K562 (cell line): Measurements from ENCODE around the gene TMEM185A. TPM values are rescaled to one million over a fixed set of nuclear protein-coding genes. Genes with fewer than 3 reads are reported as not detected.

Source experiments
- ATAC-seq: fragments of 200-7000 bp; cut with Tn5 transposase; 3 replicates; pipeline ENCODE4 v1.9.1; 2020; ENCODE audit warnings: moderate library complexity
- BruUV-seq: library from RNA; stranded (reverse); fragments of 400-500 nt; replicated peaks from 2 replicates; lab custom pipeline; 2021; lab: Mats Ljungman, UMichigan
- CTCF ChIA-PET: fragments of 300-600 bp; formaldehyde crosslinking; extraction: SDS; loops from one replicate; lab custom pipeline; 2021; ENCODE audit warnings: low intra/inter-chr PET ratio; lab: Yijun Ruan, JAX
- POLR2A ChIA-PET: fragments of 300-600, 350-650 bp; sonication (Branson Sonifier 250); formaldehyde crosslinking; extraction: SDS; loops from one replicate; lab custom pipeline; 2021; ENCODE audit warnings: antibody characterized with exemption, inconsistent platforms; lab: Yijun Ruan, JAX
- DNase-seq, 4 experiments: peaks; one replicate each; pipeline versions ENCODE4 v3.0.0 to v3.0.0-alpha.2; 2011 to 2018; ENCODE audit warnings: low spot score in 3 of 4, mixed read lengths in 3 of 4; ENCODE audit errors: extremely low read depth in 1 of 4
- FAIRE-seq: peaks from 2 replicates; lab custom pipeline; 2011; peaks lifted over from hg19 to GRCh38; lab: Jason Lieb, UNC
- H2AFZ ChIP-seq: 2 replicates; pipeline ENCODE4 v1.6.0; 2011; ENCODE audit warnings: low read depth, low read length, control low read depth, inconsistent platforms
- H3K27ac ChIP-seq: fragments of 200-600 bp; 3 replicates; pipeline ENCODE4 v1.8.0; 2011; ENCODE audit warnings: low read depth, mild to moderate bottlenecking, control low read depth, inconsistent platforms, low read length, moderate library complexity, mixed read lengths; ENCODE audit errors: extremely low read depth
- H3K27me3 ChIP-seq, 2 experiments: fragments of 300-600 bp in 1 of 2; 2 replicates in 1 of 2; 3 replicates in 1 of 2; pipeline versions ENCODE4 v1.6.0 to v1.8.0; 2011; ENCODE audit warnings: inconsistent platforms in 2 of 2, low read length in 2 of 2, mild to moderate bottlenecking in 1 of 2, mixed read lengths in 1 of 2, moderate library complexity in 1 of 2; ENCODE audit not compliant: control insufficient read depth in 2 of 2, insufficient read depth in 2 of 2
- H3K36me3 ChIP-seq: fragments of 300-600 bp; 3 replicates; pipeline ENCODE4 v1.8.0; 2011; ENCODE audit warnings: mild to moderate bottlenecking, low read length, inconsistent platforms; ENCODE audit not compliant: control insufficient read depth, insufficient read depth
- H3K4me1 ChIP-seq, 2 experiments: fragments of 200-600 bp in 1 of 2; replicated peaks in 1 of 2; 2 replicates in 1 of 2; 3 replicates in 1 of 2; pipeline versions ENCODE4 v1.5.1 to v1.8.0; 2011; ENCODE audit warnings: inconsistent platforms in 2 of 2, low read length in 2 of 2, mild to moderate bottlenecking in 1 of 2, mixed read lengths in 1 of 2, moderate library complexity in 1 of 2; ENCODE audit not compliant: control insufficient read depth in 2 of 2, insufficient read depth in 2 of 2
- H3K4me2 ChIP-seq: 2 replicates; pipeline ENCODE4 v1.6.1; 2011; ENCODE audit warnings: low read length, control low read depth, inconsistent platforms, mixed read lengths; ENCODE audit not compliant: insufficient read depth
- H3K4me3 ChIP-seq: fragments of 200-600 bp; sonication (generic), shearing (Covaris generic); 2 replicates; pipeline ENCODE4 v1.5.1; 2016; ENCODE audit warnings: control low read depth, inconsistent platforms
- H3K79me2 ChIP-seq: fragments of 200-600 bp; 3 replicates; pipeline ENCODE4 v1.8.0; 2011; ENCODE audit warnings: low read length, inconsistent platforms; ENCODE audit not compliant: control insufficient read depth, insufficient read depth
- H3K9ac ChIP-seq, 2 experiments: 2 replicates each; pipeline versions ENCODE4 v1.6.0 to v1.6.1; 2011; ENCODE audit warnings: low read depth in 2 of 2, low read length in 2 of 2, control low read depth in 1 of 2, inconsistent platforms in 1 of 2, mild to moderate bottlenecking in 1 of 2, mixed read lengths in 1 of 2; ENCODE audit not compliant: insufficient read depth in 1 of 2
- H3K9me1 ChIP-seq: one replicate; pipeline ENCODE4 v1.6.0; 2011; ENCODE audit warnings: inconsistent platforms, mild to moderate bottlenecking, low read length, moderate library complexity; ENCODE audit not compliant: control insufficient read depth, insufficient read depth
- H3K9me3 ChIP-seq: replicated peaks from 2 replicates; pipeline ENCODE4 v1.5.1; 2011; ENCODE audit warnings: low read depth, low read length, inconsistent platforms; ENCODE audit not compliant: control insufficient read depth, insufficient read depth
- H4K20me1 ChIP-seq: replicated peaks from 2 replicates; pipeline ENCODE4 v1.6.1; 2011; ENCODE audit warnings: low read length, inconsistent platforms, mixed read lengths; ENCODE audit not compliant: control insufficient read depth, insufficient read depth
- BMI1 ChIP-seq: fragments of 150-350 bp; IDR thresholded peaks from 2 replicates; pipeline ENCODE4 v1.6.1; 2014; ENCODE audit warnings: low read length
- ELF4 ChIP-seq: fragments of 450-650 bp; formaldehyde crosslinking; IDR thresholded peaks from 2 replicates; pipeline ENCODE4 v1.4.0; 2022; ENCODE audit warnings: missing genetic modification characterization
- EWSR1 ChIP-seq: fragments of 450-650 bp; IDR thresholded peaks from 2 replicates; pipeline ENCODE4 v1.6.1; 2018; ENCODE audit warnings: borderline replicate concordance, mild to moderate bottlenecking, low read depth, moderate library complexity; ENCODE audit not compliant: partially characterized antibody
- FOXM1 ChIP-seq, 2 experiments: fragments of 450-650 bp in 1 of 2; sonication (generic) in 1 of 2; formaldehyde crosslinking in 1 of 2; IDR thresholded peaks; 2 replicates each; pipeline versions ENCODE4 v1.6.1 to v1.9.0; 2017 to 2022; ENCODE audit warnings: low read depth in 2 of 2, mild to moderate bottlenecking in 2 of 2, missing genetic modification reagents in 1 of 2, moderate library complexity in 1 of 2
- FOXP1 ChIP-seq: sonication (generic); formaldehyde crosslinking; IDR thresholded peaks from 2 replicates; pipeline ENCODE4 v1.8.0; 2022; ENCODE audit warnings: mild to moderate bottlenecking, missing genetic modification reagents
- IRF2 ChIP-seq: sonication (generic); formaldehyde crosslinking; IDR thresholded peaks from 2 replicates; pipeline ENCODE4 v1.8.1; 2022; ENCODE audit warnings: mild to moderate bottlenecking, missing genetic modification reagents
- LARP7 ChIP-seq: fragments of 450-650 bp; IDR thresholded peaks from 2 replicates; pipeline ENCODE4 v1.6.1; 2016
- MEIS2 ChIP-seq: fragments of 450-650 bp; IDR thresholded peaks from 2 replicates; pipeline ENCODE4 v1.6.1; 2014; ENCODE audit warnings: mild to moderate bottlenecking; ENCODE audit not compliant: partially characterized antibody
- NRF1 ChIP-seq, 2 experiments: fragments of 450-650 bp; IDR thresholded peaks in 1 of 2; conservative IDR thresholded peaks in 1 of 2; 2 replicates each; pipeline ENCODE4 v1.6.1; 2014; ENCODE audit warnings: mild to moderate bottlenecking in 2 of 2
- PPARD ChIP-seq: fragments of 250-450 bp; sonication (Bioruptor Pico); IDR thresholded peaks from 2 replicates; pipeline ENCODE4 v1.8.0; 2022; ENCODE audit warnings: inconsistent platforms, mild to moderate bottlenecking, moderate library complexity
- TEAD1 ChIP-seq, 2 experiments: fragments of 450-650 bp in 1 of 2; sonication (generic) in 1 of 2; formaldehyde crosslinking; IDR thresholded peaks; 2 replicates each; pipeline versions ENCODE4 v1.4.0 to v1.8.0; 2020 to 2022; ENCODE audit warnings: mild to moderate bottlenecking in 2 of 2, missing genetic modification reagents in 1 of 2
- XRCC4 ChIP-seq: IDR thresholded peaks from one replicate; pipeline ENCODE4 v1.6.1; 2011; ENCODE audit not compliant: insufficient read depth, insufficient read length; ENCODE audit errors: extremely low read depth
- in situ Hi-C: fragments of 300-500 bp; cut with MboI; formaldehyde crosslinking; loops from 4 replicates; pipeline ENCODE4 v1.15.0; 2018; ENCODE audit warnings: inconsistent platforms, mixed read lengths
- intact Hi-C: fragments of 100-400 bp; cut with micrococcal nuclease; formaldehyde crosslinking; loops from 2 replicates; pipeline ENCODE4 v1.14.2; 2022
- polyA plus RNA-seq, 8 experiments: library from polyadenylated mRNA; depleted of rRNA in 4 of 8; stranded (reverse) in 5 of 8; unstranded in 3 of 8; fragments of >200 nt; fragmentation: Nextera tagmentation in 2 of 8; fragmentation: Illumina TruSeq in 1 of 8; extraction: Ambion mirVana in 2 of 8; extraction: Trizol in 1 of 8; gene quantifications; 2 replicates each; pipeline versions ENCODE4 v1.2.1 to v1.2.3, GENCODE V29; 2011 to 2014; ENCODE audit warnings: inconsistent platforms in 1 of 8, missing spikeins in 1 of 8
- total RNA-seq, 7 experiments: library from RNA; depleted of rRNA in 6 of 7; stranded (reverse); fragments of >200 nt in 6 of 7; fragmentation: Illumina TruSeq in 2 of 7; extraction: Trizol in 2 of 7; gene quantifications; 2 replicates each; pipeline versions ENCODE4 v1.2.1 to v1.2.3, GENCODE V29; 2011 to 2021; ENCODE audit warnings: low replicate concordance in 1 of 7
- TF ChIP-seq, protein P1 (sequence below): sonication (generic); formaldehyde crosslinking; IDR thresholded peaks from 2 replicates; pipeline ENCODE4 v1.8.0; 2022; ENCODE audit warnings: mild to moderate bottlenecking, missing genetic modification reagents
- TF ChIP-seq, protein P2 (sequence below), 3 experiments: IDR thresholded peaks in 2 of 3; conservative IDR thresholded peaks in 1 of 3; 2 replicates each; pipeline ENCODE4 v1.5.1; 2011 to 2012; ENCODE audit warnings: low read length in 3 of 3, mild to moderate bottlenecking in 3 of 3, control low read depth in 2 of 3, improper control_type of control experiment in 1 of 3, inconsistent platforms in 1 of 3, low read depth in 1 of 3, mixed read lengths in 1 of 3, moderate library complexity in 1 of 3; ENCODE audit not compliant: insufficient read depth in 2 of 3
- TF ChIP-seq, protein P3 (sequence below), 2 experiments: fragments of 450-650 bp; IDR thresholded peaks; 2 replicates each; pipeline ENCODE4 v1.6.1; 2018; ENCODE audit warnings: mild to moderate bottlenecking in 2 of 2, low read depth in 1 of 2; ENCODE audit not compliant: partially characterized antibody in 2 of 2

The TMEM185A gene
- total and polyA plus RNA-seq, 9 of the 15 experiments (the other 6 are each of a cell fraction or from before 2014, with no cell fraction given): 0.97 to 13.7 (median 5.4) TPM

DNA sequence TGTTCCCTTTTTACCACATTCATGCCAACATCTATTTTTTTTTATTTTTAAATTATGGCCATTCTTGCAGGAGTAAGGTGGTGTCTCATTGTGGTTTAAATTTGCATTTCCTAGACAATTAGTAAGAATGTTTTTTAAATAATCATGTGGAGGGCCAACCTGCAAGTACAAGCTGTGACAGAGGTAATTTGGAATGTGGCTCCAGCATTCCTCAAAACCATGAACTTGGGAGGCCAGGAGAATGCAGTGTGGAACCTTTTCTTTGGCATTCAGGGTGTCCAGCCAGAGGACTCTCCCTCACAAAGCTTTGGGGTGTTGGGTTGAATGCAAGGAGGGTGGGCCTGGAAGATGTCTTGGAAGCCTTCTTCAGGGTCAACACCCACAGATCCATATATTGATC lies 7.3 kb upstream of the TMEM185A start:
- BruUV-seq: no TSS peak
- in situ Hi-C loops: loop anchor here (25.0 kb wide), 1 partner anchor 127 kb away; the partner anchor contains the start of gene IDS
- no peak for TF ChIP-seq LARP7
- no peak for TF ChIP-seq IRF2
- TF ChIP-seq, protein P1, sequence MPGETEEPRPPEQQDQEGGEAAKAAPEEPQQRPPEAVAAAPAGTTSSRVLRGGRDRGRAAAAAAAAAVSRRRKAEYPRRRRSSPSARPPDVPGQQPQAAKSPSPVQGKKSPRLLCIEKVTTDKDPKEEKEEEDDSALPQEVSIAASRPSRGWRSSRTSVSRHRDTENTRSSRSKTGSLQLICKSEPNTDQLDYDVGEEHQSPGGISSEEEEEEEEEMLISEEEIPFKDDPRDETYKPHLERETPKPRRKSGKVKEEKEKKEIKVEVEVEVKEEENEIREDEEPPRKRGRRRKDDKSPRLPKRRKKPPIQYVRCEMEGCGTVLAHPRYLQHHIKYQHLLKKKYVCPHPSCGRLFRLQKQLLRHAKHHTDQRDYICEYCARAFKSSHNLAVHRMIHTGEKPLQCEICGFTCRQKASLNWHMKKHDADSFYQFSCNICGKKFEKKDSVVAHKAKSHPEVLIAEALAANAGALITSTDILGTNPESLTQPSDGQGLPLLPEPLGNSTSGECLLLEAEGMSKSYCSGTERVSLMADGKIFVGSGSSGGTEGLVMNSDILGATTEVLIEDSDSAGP: no peak
- TF ChIP-seq, protein P2, sequence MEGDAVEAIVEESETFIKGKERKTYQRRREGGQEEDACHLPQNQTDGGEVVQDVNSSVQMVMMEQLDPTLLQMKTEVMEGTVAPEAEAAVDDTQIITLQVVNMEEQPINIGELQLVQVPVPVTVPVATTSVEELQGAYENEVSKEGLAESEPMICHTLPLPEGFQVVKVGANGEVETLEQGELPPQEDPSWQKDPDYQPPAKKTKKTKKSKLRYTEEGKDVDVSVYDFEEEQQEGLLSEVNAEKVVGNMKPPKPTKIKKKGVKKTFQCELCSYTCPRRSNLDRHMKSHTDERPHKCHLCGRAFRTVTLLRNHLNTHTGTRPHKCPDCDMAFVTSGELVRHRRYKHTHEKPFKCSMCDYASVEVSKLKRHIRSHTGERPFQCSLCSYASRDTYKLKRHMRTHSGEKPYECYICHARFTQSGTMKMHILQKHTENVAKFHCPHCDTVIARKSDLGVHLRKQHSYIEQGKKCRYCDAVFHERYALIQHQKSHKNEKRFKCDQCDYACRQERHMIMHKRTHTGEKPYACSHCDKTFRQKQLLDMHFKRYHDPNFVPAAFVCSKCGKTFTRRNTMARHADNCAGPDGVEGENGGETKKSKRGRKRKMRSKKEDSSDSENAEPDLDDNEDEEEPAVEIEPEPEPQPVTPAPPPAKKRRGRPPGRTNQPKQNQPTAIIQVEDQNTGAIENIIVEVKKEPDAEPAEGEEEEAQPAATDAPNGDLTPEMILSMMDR (IDR thresholded peaks at IDR 0.05 in 2 of 3, conservative IDR thresholded peaks at IDR 0.05 in 1 of 3; ENCODE audit: insufficient read depth in 2 of 3, low read depth in 1 of 3, low read length in 3 of 3): no peak
- TF ChIP-seq EWSR1: no peak
- TF ChIP-seq FOXM1 (IDR thresholded peaks at IDR 0.05; ENCODE audit: low read depth): no peak
- no peak for TF ChIP-seq FOXM1 (CRISPR knock-in tag; IDR thresholded peaks at IDR 0.05; ENCODE audit: low read depth)
- no peak for TF ChIP-seq FOXP1 (CRISPR knock-in tag)
- no peak for TF ChIP-seq NRF1 (conservative IDR thresholded peaks at IDR 0.05 in 1 of 2, IDR thresholded peaks at IDR 0.05 in 1 of 2)
- no peak for TF ChIP-seq PPARD (CRISPR knock-in tag)
- TF ChIP-seq MEIS2: no peak
- TF ChIP-seq XRCC4: no peak
- no peak for TF ChIP-seq TEAD1 (CRISPR knock-in tag; IDR thresholded peaks at IDR 0.05)
- no peak for TF ChIP-seq ELF4 (CRISPR knock-in tag)
- no peak for TF ChIP-seq BMI1
- TF ChIP-seq, protein P3, sequence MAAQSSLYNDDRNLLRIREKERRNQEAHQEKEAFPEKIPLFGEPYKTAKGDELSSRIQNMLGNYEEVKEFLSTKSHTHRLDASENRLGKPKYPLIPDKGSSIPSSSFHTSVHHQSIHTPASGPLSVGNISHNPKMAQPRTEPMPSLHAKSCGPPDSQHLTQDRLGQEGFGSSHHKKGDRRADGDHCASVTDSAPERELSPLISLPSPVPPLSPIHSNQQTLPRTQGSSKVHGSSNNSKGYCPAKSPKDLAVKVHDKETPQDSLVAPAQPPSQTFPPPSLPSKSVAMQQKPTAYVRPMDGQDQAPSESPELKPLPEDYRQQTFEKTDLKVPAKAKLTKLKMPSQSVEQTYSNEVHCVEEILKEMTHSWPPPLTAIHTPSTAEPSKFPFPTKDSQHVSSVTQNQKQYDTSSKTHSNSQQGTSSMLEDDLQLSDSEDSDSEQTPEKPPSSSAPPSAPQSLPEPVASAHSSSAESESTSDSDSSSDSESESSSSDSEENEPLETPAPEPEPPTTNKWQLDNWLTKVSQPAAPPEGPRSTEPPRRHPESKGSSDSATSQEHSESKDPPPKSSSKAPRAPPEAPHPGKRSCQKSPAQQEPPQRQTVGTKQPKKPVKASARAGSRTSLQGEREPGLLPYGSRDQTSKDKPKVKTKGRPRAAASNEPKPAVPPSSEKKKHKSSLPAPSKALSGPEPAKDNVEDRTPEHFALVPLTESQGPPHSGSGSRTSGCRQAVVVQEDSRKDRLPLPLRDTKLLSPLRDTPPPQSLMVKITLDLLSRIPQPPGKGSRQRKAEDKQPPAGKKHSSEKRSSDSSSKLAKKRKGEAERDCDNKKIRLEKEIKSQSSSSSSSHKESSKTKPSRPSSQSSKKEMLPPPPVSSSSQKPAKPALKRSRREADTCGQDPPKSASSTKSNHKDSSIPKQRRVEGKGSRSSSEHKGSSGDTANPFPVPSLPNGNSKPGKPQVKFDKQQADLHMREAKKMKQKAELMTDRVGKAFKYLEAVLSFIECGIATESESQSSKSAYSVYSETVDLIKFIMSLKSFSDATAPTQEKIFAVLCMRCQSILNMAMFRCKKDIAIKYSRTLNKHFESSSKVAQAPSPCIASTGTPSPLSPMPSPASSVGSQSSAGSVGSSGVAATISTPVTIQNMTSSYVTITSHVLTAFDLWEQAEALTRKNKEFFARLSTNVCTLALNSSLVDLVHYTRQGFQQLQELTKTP (IDR thresholded peaks at IDR 0.05; ENCODE audit: low read depth in 1 of 2, partially characterized antibody in 2 of 2): no peak

More for the DNA sequence above, 7.3 kb upstream of the TMEM185A start:
- FAIRE-seq (no peak), ATAC-seq (no peak), DNase-seq (no peak)
- no peaks in the 10 kb centered on the region for H3K4me1 ChIP-seq
- H3K9me3 ChIP-seq: no peaks in the 10 kb centered on the region; the same call in 1 of the 2 replicates
- no peaks in the 10 kb centered on the region for H4K20me1 ChIP-seq
- peaks cover 0 to 7% of the 10 kb centered on the region in 2 experiments; a peak in 1 of 5 replicates for H3K27me3 ChIP-seq
- H3K9ac ChIP-seq: no peak overlapping the region
- ChIA-PET POLR2A (no interaction called here), CTCF (no interaction called here)
- no peak overlapping the region for H3K4me3 ChIP-seq
- no peak overlapping the region for H3K4me2 ChIP-seq
- H3K27ac ChIP-seq: no peak overlapping the region
- H2AFZ ChIP-seq: no peak overlapping the region
- no peaks in the 10 kb centered on the region for H3K9me1 ChIP-seq
- intact Hi-C loops: no loop called here
- H3K36me3 ChIP-seq: no peaks in the 10 kb centered on the region
- no peaks in the 10 kb centered on the region for H3K79me2 ChIP-seq
